IMR-90 (cell line): ENCODE measurements around the gene ACTA2. TPM values are rescaled to one million over a fixed set of nuclear protein-coding genes. Genes with fewer than 3 reads are reported as not detected.

Source experiments
- ATAC-seq: fragments of 200-7000 bp; cut with Tn5 transposase; 2 replicates; pipeline ENCODE4 v1.9.1; 2020; ENCODE audit warnings: low read depth, mild to moderate bottlenecking, moderate library complexity
- BruUV-seq: library from RNA; stranded (reverse); fragments of 400-500 nt; replicated peaks from 2 replicates; lab custom pipeline; 2021; lab: Mats Ljungman, UMichigan
- CTCF ChIA-PET: fragments of 300-600 bp; formaldehyde crosslinking; extraction: SDS; loops from one replicate; lab custom pipeline; 2021; ENCODE audit warnings: antibody characterized with exemption; lab: Yijun Ruan, JAX
- POLR2A ChIA-PET: fragments of 300-600 bp; sonication (Branson Sonifier 250); formaldehyde crosslinking; loops from one replicate; lab custom pipeline; 2022; ENCODE audit warnings: antibody characterized with exemption; ENCODE audit not compliant: unreplicated experiment; lab: Charles Lee
- DNase-seq: peaks from one replicate; pipeline ENCODE4 v3.0.0; 2013
- H2AFZ ChIP-seq: replicated peaks from 2 replicates; pipeline ENCODE3; 2013; ENCODE audit warnings: low read length, mild to moderate bottlenecking; ENCODE audit not compliant: poor library complexity
- H2AK5ac ChIP-seq: 2 replicates; pipeline ENCODE4 v1.6.1; 2013; ENCODE audit warnings: low read depth, low read length, inconsistent platforms
- H2AK9ac ChIP-seq: replicated peaks from 2 replicates; pipeline ENCODE3; 2013; ENCODE audit warnings: mild to moderate bottlenecking, low read depth, low read length, moderate library complexity; ENCODE audit not compliant: poor library complexity
- H2BK120ac ChIP-seq: 2 replicates; pipeline ENCODE4 v1.6.1; 2013; ENCODE audit warnings: low read depth, low read length, inconsistent platforms
- H2BK15ac ChIP-seq: 3 replicates; pipeline ENCODE4 v1.6.1; 2013; ENCODE audit warnings: low read depth, low read length, inconsistent platforms
- H2BK20ac ChIP-seq: 2 replicates; pipeline ENCODE4 v1.6.1; 2013; ENCODE audit warnings: low read depth, mild to moderate bottlenecking, inconsistent platforms, low read length, moderate library complexity
- H2BK5ac ChIP-seq: 2 replicates; pipeline ENCODE4 v1.6.1; 2013; ENCODE audit warnings: mild to moderate bottlenecking, low read depth, low read length, inconsistent platforms; ENCODE audit not compliant: poor library complexity, severe bottlenecking
- H3K14ac ChIP-seq: replicated peaks from 2 replicates; pipeline ENCODE4 v1.6.1; 2013; ENCODE audit warnings: low read depth, low read length, inconsistent platforms
- H3K18ac ChIP-seq: 2 replicates; pipeline ENCODE4 v1.6.1; 2013; ENCODE audit warnings: low read depth, low read length, control low read depth
- H3K23ac ChIP-seq: 2 replicates; pipeline ENCODE4 v1.6.1; 2013; ENCODE audit warnings: low read depth, low read length, inconsistent platforms
- H3K27ac ChIP-seq: 2 replicates; pipeline ENCODE4 v1.5.1; 2013; ENCODE audit warnings: mild to moderate bottlenecking, control low read depth, low read length; ENCODE audit not compliant: insufficient read depth
- H3K27me3 ChIP-seq: 2 replicates; pipeline ENCODE4 v1.6.1; 2013; ENCODE audit warnings: low read length; ENCODE audit not compliant: control insufficient read depth, insufficient read depth
- H3K36me3 ChIP-seq: 2 replicates; pipeline ENCODE4 v1.6.1; 2013; ENCODE audit warnings: low read length, mixed read lengths; ENCODE audit not compliant: control insufficient read depth, insufficient read depth
- H3K4ac ChIP-seq: 2 replicates; pipeline ENCODE4 v1.6.1; 2013; ENCODE audit warnings: low read depth, low read length, inconsistent platforms
- H3K4me1 ChIP-seq: 2 replicates; pipeline ENCODE4 v1.6.1; 2013; ENCODE audit warnings: low read length, mixed read lengths; ENCODE audit not compliant: control insufficient read depth, insufficient read depth
- H3K4me2 ChIP-seq: 2 replicates; pipeline ENCODE4 v1.6.1; 2013; ENCODE audit warnings: low read depth, mild to moderate bottlenecking, control low read depth, low read length, moderate library complexity
- H3K4me3 ChIP-seq: 2 replicates; pipeline ENCODE4 v1.5.1; 2013; ENCODE audit warnings: low read depth, mild to moderate bottlenecking, control low read depth, low read length, moderate library complexity; ENCODE audit not compliant: insufficient read depth
- H3K56ac ChIP-seq: 2 replicates; pipeline ENCODE4 v1.6.1; 2013; ENCODE audit warnings: low read length, inconsistent platforms; ENCODE audit not compliant: insufficient read depth; ENCODE audit errors: extremely low read depth
- H3K79me1 ChIP-seq, 2 experiments: 2 replicates each; pipeline ENCODE4 v1.6.1; 2013; ENCODE audit warnings: low read length in 2 of 2, inconsistent platforms in 1 of 2, low read depth in 1 of 2
- H3K9ac ChIP-seq: 2 replicates; pipeline ENCODE4 v1.6.1; 2013; ENCODE audit warnings: low read depth, low read length, control low read depth
- H3K9me1 ChIP-seq: 2 replicates; pipeline ENCODE4 v1.6.1; 2013; ENCODE audit warnings: low read length, inconsistent platforms; ENCODE audit not compliant: insufficient read depth
- H3K9me3 ChIP-seq: 2 replicates; pipeline ENCODE4 v1.6.1; 2013; ENCODE audit warnings: low read length; ENCODE audit not compliant: control insufficient read depth, insufficient read depth
- H4K20me1 ChIP-seq: 2 replicates; pipeline ENCODE4 v1.6.1; 2013; ENCODE audit warnings: low read length, inconsistent platforms; ENCODE audit not compliant: insufficient read depth
- H4K5ac ChIP-seq: 2 replicates; pipeline ENCODE4 v1.6.1; 2013; ENCODE audit warnings: mild to moderate bottlenecking, low read depth, low read length, control low read depth
- H4K8ac ChIP-seq, 2 experiments: 2 replicates each; pipeline ENCODE4 v1.6.1; 2013; ENCODE audit warnings: low read depth in 2 of 2, low read length in 2 of 2, control low read depth in 1 of 2, inconsistent platforms in 1 of 2
- H4K91ac ChIP-seq: 2 replicates; pipeline ENCODE4 v1.6.1; 2013; ENCODE audit warnings: low read depth, low read length, inconsistent platforms; ENCODE audit not compliant: insufficient read depth
- CEBPB ChIP-seq: IDR thresholded peaks from 2 replicates; pipeline ENCODE4 v1.6.1; 2012; ENCODE audit warnings: low read depth, low read length, improper control_type of control experiment
- FOS ChIP-seq: fragments of 150-350 bp; IDR thresholded peaks from 2 replicates; pipeline ENCODE4 v1.6.1; 2016; ENCODE audit warnings: low read depth, low read length
- POLR2A ChIP-seq: IDR thresholded peaks from 2 replicates; pipeline ENCODE4 v1.6.1; 2012; ENCODE audit warnings: mild to moderate bottlenecking, low read depth, low read length
- RAD21 ChIP-seq: IDR thresholded peaks from 2 replicates; pipeline ENCODE4 v1.6.1; 2012; ENCODE audit warnings: low read length, improper control_type of control experiment
- SMC3 ChIP-seq: fragments of 150-350 bp; IDR thresholded peaks from 2 replicates; pipeline ENCODE4 v1.6.1; 2016; ENCODE audit warnings: low read depth, mild to moderate bottlenecking, antibody characterized with exemption, low read length, moderate library complexity
- WGBS, 2 experiments: methylation state at CpG; one replicate each; pipeline versions ENCODE4 v1.1.5 to v1.1.7; 2013; ENCODE audit warnings: missing lambda C conversion rate in 2 of 2; ENCODE audit not compliant: insufficient read length in 1 of 2; ENCODE audit errors: extremely low coverage in 2 of 2; 5-methylcytosine and 5-hydroxymethylcytosine counted together
- dilution Hi-C: fragments of 300-500 bp; cut with HindIII; formaldehyde crosslinking; loops from one replicate; pipeline ENCODE4 v1.14.3; 2018; ENCODE audit warnings: low sequenced_read_pairs; ENCODE audit not compliant: unreplicated experiment
- in situ Hi-C: fragments of 300-500 bp; cut with MboI; formaldehyde crosslinking; loops from 3 replicates; pipeline ENCODE4 v1.14.3; 2019; ENCODE audit warnings: low sequenced_read_pairs, inconsistent platforms, mixed read lengths
- intact Hi-C: fragments of 100-400 bp; cut with micrococcal nuclease; formaldehyde crosslinking; loops from 2 replicates; pipeline ENCODE4 v1.10.0; 2022
- polyA plus RNA-seq, 3 experiments: library from polyadenylated mRNA; depleted of rRNA; stranded (reverse); fragments of >200 nt; gene quantifications; 2 replicates each; pipeline ENCODE4 v1.2.3, GENCODE V29; 2012; ENCODE audit warnings: low replicate concordance in 1 of 3
- total RNA-seq: library from RNA; depleted of rRNA; stranded (reverse); fragments of >200 nt; gene quantifications from 2 replicates; pipeline ENCODE4 v1.2.3, GENCODE V29; 2012
- TF ChIP-seq, protein P1 (sequence below): conservative IDR thresholded peaks from 2 replicates; pipeline ENCODE4 v1.5.1; 2012; ENCODE audit warnings: mild to moderate bottlenecking, low read depth, low read length, improper control_type of control experiment

The ACTA2 gene
- total and polyA plus RNA-seq, 2 of the 4 experiments (the other 2 are of a cell fraction), result 978 to 1,235 TPM

DNA sequence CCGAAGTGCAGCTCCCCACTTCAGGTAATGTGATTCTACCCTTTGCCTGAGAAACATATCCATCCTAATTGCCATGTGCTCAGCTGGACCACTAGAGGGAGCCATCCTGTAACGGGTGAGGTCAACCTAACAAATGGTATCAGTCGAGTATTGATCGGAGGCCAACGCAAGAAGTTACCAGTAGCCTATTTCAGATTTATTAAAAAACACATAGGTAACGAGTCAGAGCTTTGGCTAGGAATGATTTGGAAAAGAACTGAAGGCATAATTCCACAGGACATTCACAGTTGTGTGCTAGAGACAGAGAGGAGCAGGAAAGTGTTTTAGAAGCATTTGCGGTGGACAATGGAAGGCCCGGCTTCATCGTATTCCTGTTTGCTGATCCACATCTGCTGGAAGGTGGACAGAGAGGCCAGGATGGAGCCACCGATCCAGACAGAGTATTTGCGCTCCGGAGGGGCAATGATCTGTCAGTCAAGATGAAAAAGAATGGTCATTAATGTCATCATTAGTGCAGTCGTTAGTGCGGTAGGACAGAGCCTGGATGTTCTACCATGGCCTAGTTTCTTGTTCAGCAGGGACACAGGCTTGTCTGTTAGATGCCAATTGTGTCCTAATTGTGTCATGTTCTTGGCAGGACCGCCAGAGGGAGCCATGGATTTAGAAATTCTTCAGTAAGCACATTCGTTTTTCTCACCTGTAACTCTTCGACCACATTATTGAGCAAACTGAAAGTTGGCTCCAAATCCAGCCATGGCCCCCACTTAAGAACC, 17.5 kb downstream of the ACTA2 start:
- Histone ChIP-seq H2AFZ (no peak overlapping the region), H3K9me1 (0 out of 2 replicates have a peak, but pooled peaks cover 3% of the 10 kb centered on the region), H3K79me1 (peaks cover 6 to 35% of the 10 kb centered on the region in 2 experiments; a peak in 3 of 4 replicates), H4K91ac (no peak overlapping the region), H2BK20ac (peak overlapping the region; percentile 22; the same call in 1 of the 2 replicates), H3K18ac (no peak overlapping the region), H2BK5ac (peak overlapping the region; percentile 12), H2BK120ac (0 out of 2 replicates have a peak overlapping the region, but pooled peaks have one; percentile 2), H4K5ac (peak overlapping the region; percentile 7; the same call in 1 of the 2 replicates), H2AK5ac (no peak overlapping the region), H2BK15ac (no peak overlapping the region; the same call in 2 of the 3 replicates), H3K4me1 (peaks cover 4% of the 10 kb centered on the region), H3K14ac (no peak overlapping the region), H4K20me1 (peaks cover 25% of the 10 kb centered on the region), H2AK9ac (no peak overlapping the region), H3K9ac (no peak overlapping the region; the same call in 1 of the 2 replicates), H3K4ac (no peak overlapping the region; the same call in 1 of the 2 replicates), H3K56ac (no peak overlapping the region), H3K9me3 (no peaks in the 10 kb centered on the region), H4K8ac (peak overlapping the region in 1 of 2 experiments; percentile 18; a peak in 2 of 4 replicates), H3K27ac (peak overlapping the region; percentile 18; the same call in 1 of the 2 replicates), H3K4me2 (no peak overlapping the region; the same call in 1 of the 2 replicates), H3K23ac (no peak overlapping the region), H3K36me3 (peaks cover 42% of the 10 kb centered on the region), H3K27me3 (no peaks in the 10 kb centered on the region), H3K4me3 (no peak overlapping the region)
- in situ Hi-C loops (loop anchor here (5.0 kb wide), 1 partner anchor 98 kb away; no protein-coding TSS in a partner anchor), dilution Hi-C loops (no loop called here), intact Hi-C loops (loop anchor here (1.0 to 5.0 kb wide), 3 partner anchors 52 to 368 kb away; no protein-coding TSS in a partner anchor)
- 33% methylated on average over 3 of the region's 17 CpGs; no CpG with 5 or more reads in 1 of the 2 experiments for WGBS, 2 experiments
- POLR2A ChIA-PET, result no interaction called here
- TF ChIP-seq RAD21 (peak; percentile 73), FOS (no peak), SMC3 (peak; percentile 70), POLR2A (no peak), CEBPB (peak; percentile 54; the same call in 1 of the 2 replicates)
- TF ChIP-seq, protein P1, sequence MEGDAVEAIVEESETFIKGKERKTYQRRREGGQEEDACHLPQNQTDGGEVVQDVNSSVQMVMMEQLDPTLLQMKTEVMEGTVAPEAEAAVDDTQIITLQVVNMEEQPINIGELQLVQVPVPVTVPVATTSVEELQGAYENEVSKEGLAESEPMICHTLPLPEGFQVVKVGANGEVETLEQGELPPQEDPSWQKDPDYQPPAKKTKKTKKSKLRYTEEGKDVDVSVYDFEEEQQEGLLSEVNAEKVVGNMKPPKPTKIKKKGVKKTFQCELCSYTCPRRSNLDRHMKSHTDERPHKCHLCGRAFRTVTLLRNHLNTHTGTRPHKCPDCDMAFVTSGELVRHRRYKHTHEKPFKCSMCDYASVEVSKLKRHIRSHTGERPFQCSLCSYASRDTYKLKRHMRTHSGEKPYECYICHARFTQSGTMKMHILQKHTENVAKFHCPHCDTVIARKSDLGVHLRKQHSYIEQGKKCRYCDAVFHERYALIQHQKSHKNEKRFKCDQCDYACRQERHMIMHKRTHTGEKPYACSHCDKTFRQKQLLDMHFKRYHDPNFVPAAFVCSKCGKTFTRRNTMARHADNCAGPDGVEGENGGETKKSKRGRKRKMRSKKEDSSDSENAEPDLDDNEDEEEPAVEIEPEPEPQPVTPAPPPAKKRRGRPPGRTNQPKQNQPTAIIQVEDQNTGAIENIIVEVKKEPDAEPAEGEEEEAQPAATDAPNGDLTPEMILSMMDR, result peak; percentile 81
- DNase-seq (peak; percentile 82), ATAC-seq (peak; percentile 21; the same call in 1 of the 2 replicates)
- CTCF ChIA-PET, result interaction anchor here (0.6 to 1.2 kb wide), 8 partner anchors 16 to 283 kb away, joined by 3 to 10 read pairs (median 3); no protein-coding TSS in a partner anchor
- no TSS peak for BruUV-seq
